GM18951 (cell line): ENCODE measurements around the gene IMMT.

ENCODE experiments used
- POLR2A ChIP-seq: IDR thresholded peaks from 4 replicates; pipeline ENCODE4 v1.6.1; 2011; ENCODE audit warnings: mild to moderate bottlenecking; ENCODE audit not compliant: insufficient read length, insufficient read depth; ENCODE audit errors: extremely low read depth
- in situ Hi-C: fragments of 300-500 bp; cut with MboI; formaldehyde crosslinking; loops from one replicate; pipeline ENCODE4 v1.12.0; 2022; ENCODE audit warnings: low sequenced_read_pairs, mixed read lengths, inconsistent platforms; ENCODE audit not compliant: unreplicated experiment

Gene IMMT

DNA sequence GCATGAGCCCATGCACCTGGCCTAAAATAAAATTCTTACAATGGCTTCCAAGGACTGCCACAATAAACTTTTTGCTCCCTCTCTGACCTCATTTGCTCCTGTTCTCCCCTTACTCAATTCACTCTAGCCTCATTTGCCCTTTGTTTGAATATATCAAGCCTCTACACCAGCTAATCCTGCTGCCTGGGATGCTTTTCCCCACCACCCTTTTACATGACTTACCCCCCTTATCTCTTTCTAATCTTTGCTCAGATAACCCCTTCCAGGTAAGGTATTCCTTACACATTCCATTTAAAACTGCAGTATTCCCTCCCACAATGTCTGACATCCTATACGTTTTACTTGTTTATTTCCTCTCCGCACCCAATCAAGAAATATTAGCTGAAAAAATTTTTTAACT is 22.7 kb downstream of the IMMT start:
- no peak for TF ChIP-seq POLR2A
- in situ Hi-C loops: no loop called here

DNA sequence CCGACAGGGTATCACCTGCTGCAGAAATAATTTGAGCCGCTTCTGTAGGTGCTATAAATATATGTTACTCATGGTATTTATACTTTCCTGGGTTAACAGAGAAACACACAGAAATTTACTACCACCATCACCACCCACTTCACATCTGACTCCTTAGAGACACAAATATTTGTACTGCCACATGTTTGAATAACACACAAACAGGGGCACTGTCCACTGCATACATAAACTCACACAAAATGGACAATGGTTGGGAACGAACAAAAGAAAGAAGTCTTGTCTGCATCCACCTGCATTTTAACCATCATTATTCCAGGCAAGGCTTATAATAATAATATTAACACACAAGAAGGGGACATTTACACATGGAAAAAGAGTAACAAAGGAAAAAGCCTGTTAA is 24.0 kb downstream of the IMMT start:
- in situ Hi-C loops: no loop called here
- TF ChIP-seq POLR2A: no peak

GRCh38 chr2:86170449-86170848 is 24.8 kb downstream of the IMMT start:
- in situ Hi-C loops: no loop called here
- no peak for TF ChIP-seq POLR2A

- TF ChIP-seq POLR2A: no peak
- in situ Hi-C loops: no loop called here
These were observed 34.9 kb downstream of the IMMT start for GRCh38 chr2:86160156-86160952.

- TF ChIP-seq POLR2A: no peak
- in situ Hi-C loops: no loop called here
These were observed 37.0 kb downstream of the IMMT start for GRCh38 chr2:86158286-86158685.

- TF ChIP-seq POLR2A: no peak
- in situ Hi-C loops: no loop called here
These were observed 38.2 kb downstream of the IMMT start for GRCh38 chr2:86157009-86157556.

DNA sequence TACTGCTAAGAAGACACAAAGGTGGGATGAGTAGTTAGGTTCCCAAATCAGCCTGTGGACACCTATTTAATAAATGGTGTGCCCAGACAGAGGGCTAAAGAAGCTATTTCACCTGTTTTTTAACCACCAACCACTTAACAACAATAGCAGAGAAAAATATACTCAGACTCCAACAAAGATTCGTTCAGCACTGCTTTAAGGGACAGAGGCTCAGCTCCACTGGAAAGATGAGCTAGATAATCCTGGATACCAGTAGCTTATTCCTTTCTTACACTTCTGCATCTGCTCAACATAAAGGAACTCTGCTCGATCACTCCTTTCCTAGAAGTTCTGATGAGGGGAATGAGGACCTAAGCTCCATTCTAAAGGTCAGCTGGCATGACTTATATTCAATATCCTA is 44.8 kb downstream of the IMMT start:
- in situ Hi-C loops: no loop called here
- no peak for TF ChIP-seq POLR2A

DNA sequence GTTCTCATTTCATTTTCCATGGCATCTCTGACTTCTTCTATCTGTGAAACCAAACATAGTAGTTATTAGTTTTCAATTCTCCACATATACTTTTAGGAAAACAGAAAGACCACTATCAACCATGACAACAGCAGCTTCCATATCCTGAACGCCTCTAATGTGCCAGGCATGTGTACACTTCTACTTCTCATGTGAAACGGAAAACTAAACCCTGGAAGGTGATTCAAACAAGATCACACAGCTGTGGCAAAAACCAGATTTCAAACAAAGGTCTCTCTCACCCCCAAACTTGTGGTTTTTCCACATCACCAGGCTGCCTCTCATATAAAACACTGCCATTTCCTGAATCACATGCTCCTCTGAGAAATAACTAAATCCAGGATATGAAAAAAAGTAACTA is 47.5 kb downstream of the IMMT start:
- TF ChIP-seq POLR2A: no peak
- in situ Hi-C loops: no loop called here

DNA sequence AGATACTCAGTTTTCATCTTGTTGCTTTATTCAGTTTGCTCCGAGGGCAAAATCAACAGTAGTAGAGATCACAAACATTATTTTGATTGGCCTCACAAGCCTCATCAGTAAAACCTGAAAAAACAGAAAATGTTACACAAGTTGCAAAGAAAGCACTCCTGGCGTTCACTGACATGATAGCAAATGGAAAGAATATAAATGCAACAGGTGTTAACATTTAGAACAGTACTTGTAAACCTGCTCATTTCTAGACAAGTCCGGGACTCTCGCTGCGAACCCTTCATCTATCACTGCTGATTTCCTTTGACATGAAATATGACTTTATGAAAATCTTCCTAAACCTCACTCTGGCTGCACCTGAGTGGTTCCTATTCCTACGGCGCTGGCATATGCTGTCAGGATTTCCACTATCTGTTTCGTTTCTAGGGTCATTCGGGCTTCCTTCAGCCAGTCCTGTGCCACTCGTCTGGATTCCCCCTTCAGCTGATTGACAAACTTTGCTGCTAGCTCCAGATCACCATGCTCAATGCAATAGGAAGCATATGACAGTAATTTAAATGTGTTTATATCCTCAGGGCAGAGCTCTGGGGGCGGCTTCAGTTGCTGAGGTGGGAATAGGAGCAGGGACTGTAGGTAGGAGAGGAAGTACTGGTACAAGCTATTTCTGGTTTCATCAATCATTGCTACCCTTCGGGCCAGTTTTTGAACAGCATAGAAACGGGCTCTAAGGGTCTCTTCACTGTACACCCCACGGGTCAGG is 51.2 kb downstream of the IMMT start:
- no peak for TF ChIP-seq POLR2A
- in situ Hi-C loops: no loop called here

GRCh38 chr2:86143307-86143706 is 52.0 kb downstream of the IMMT start:
- no peak for TF ChIP-seq POLR2A
- in situ Hi-C loops: no loop called here

DNA sequence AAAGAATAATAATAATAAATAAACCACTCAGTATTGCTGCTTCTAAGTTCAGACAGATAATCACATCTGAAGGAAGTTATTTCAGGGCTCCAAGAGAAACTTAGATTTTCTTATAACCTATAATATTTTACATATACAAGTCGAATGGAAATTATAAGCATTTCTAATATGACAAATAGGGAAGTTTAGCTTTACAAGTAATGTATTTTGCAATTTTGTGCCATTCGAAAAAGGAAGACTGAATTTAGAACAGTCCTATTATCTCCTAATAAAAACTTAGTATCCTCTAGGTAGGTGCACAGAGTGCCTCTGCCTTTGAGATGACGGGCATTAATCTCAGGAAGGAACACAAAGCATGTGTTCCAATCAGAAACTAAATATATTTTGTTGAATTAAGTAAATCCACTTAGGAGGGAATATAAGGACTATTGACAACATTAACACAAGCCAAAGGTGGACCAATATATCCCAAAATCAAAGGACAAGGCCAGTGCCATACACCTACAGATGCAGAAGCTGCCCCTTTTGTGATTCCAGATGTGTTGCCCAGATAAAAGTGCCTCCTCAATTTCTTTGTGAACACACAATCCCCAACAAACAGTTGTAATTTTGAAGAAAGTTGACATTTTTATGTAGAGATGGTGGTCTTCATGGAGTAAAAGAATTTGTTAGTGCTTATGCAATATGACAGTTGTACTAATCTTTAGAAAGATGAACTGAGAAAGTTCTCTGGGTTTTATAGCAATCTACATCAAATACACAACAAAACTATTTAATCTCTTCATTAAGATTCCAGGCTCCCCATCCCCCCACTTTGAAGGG is 52.6 kb downstream of the IMMT start:
- in situ Hi-C loops: no loop called here
- peak; percentile 0 for TF ChIP-seq POLR2A

DNA sequence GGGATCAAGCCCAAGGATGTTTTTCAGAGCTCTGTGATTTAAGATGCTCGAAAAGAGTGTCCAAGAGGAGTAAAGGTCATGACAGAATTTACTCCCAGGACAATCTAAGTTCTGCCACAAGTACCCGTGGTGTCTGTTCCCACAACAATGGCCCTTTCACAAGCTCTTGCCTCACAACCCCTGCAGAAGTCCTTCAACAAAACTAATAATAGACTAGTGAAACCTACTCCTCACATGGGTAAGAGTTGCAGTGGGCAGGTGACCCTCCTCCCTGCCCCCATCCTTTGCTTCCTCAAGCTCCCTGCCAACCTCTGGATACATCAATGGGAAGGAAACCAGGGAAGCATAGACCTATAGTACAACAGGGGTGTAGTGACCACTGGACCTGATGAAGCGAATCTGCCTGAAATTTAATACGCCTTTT is 54.3 kb downstream of the IMMT start:
- in situ Hi-C loops: no loop called here
- peak; percentile 3 for TF ChIP-seq POLR2A

GRCh38 chr2:86139981-86140380 is 55.3 kb downstream of the IMMT start:
- in situ Hi-C loops: no loop called here
- no peak for TF ChIP-seq POLR2A
